Measurements from ENCODE around the gene EIF6.
A peak's percentile ranks its signal among the peaks of the same experiment; 100 is the strongest.
"Not testable (repeated sequence)": the region's sequence is repeated elsewhere in the genome, so short reads cannot be mapped to it uniquely, and the experiment has no call there.

EIF6 gene

DNA sequence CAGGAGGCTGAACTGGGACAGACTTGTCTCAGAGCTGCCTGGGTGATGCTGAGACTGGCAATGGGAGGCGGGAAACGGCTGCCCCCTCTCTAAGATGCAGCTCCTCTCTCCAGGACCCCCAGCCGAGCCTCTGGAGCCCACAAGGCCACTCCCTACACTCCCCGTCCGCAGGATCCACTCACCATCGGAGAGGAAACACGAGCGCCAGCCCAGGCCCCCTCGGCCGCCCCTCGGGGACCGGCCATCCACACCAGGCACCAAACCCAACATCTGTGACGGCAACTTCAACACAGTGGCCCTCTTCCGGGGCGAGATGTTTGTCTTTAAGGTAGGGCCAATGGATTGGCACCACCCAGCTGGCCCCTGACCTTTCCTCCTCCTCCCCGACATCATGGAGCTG is 17.5 kb downstream of the EIF6 start:
- H3K9me3 Mint-ChIP-seq, result no peaks in the 10 kb centered on the region
- no peak overlapping the region for H3K4me3 Mint-ChIP-seq
- ATAC-seq, result no peak
- H3K36me3 Mint-ChIP-seq, result peaks cover 58% of the 10 kb centered on the region
- H3K27me3 Mint-ChIP-seq, result no peaks in the 10 kb centered on the region
- H3K27ac Mint-ChIP-seq, result no peak overlapping the region
- H3K4me1 Mint-ChIP-seq, result peaks cover 23% of the 10 kb centered on the region

- Mint-ChIP-seq H3K27ac (no peak overlapping the region), H3K4me3 (no peak overlapping the region), H3K9me3 (no peaks in the 10 kb centered on the region)
Measured at GRCh38 chr20:35264755-35265154, 19.8 kb downstream of the EIF6 start.

GRCh38 chr20:35263532-35264341 is 20.8 kb downstream of the EIF6 start:
- Mint-ChIP-seq H3K4me3 (no peak overlapping the region), H3K36me3 (peaks cover 35% of the 10 kb centered on the region), H3K27me3 (no peaks in the 10 kb centered on the region), H3K4me1 (peaks cover 6% of the 10 kb centered on the region), H3K9me3 (no peaks in the 10 kb centered on the region), H3K27ac (no peak overlapping the region)
- ATAC-seq, result no peak

More at GRCh38 chr20:35264755-35265154, 19.8 kb downstream of the EIF6 start:
- H3K27me3 Mint-ChIP-seq, result no peaks in the 10 kb centered on the region
- no peak for ATAC-seq
- H3K36me3 Mint-ChIP-seq, result peaks cover 43% of the 10 kb centered on the region
- H3K4me1 Mint-ChIP-seq, result peaks cover 14% of the 10 kb centered on the region

GRCh38 chr20:35262731-35263531 is 21.6 kb downstream of the EIF6 start:
- H3K4me3 Mint-ChIP-seq, ATAC-seq, H3K9me3 Mint-ChIP-seq, H3K27me3 Mint-ChIP-seq, H3K27ac Mint-ChIP-seq, H3K4me1 Mint-ChIP-seq: not testable (repeated sequence)
- peaks cover 33% of the 10 kb centered on the region for H3K36me3 Mint-ChIP-seq

DNA sequence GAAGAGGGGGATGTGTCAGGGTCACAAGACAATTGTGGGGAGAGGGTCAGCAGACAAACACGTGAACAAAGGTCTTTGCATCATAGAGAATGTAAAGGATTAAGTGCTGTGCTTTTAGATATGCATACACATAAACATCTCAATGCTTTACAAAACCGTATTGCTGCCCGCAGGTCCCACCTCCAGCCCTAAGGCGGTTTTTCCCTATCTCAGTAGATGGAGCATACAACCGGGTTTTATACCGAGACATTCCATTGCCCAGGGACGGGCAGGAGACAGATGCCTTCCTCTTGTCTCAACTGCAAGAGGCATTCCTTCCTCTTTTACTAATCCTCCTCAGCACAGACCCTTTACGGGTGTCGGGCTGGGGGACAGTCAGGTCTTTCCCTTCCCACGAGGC is 22.3 kb downstream of the EIF6 start:
- ATAC-seq, H3K4me1 Mint-ChIP-seq, H3K27ac Mint-ChIP-seq, H3K9me3 Mint-ChIP-seq, H3K27me3 Mint-ChIP-seq, H3K4me3 Mint-ChIP-seq: not testable (repeated sequence)
- peaks cover 27% of the 10 kb centered on the region for H3K36me3 Mint-ChIP-seq

DNA sequence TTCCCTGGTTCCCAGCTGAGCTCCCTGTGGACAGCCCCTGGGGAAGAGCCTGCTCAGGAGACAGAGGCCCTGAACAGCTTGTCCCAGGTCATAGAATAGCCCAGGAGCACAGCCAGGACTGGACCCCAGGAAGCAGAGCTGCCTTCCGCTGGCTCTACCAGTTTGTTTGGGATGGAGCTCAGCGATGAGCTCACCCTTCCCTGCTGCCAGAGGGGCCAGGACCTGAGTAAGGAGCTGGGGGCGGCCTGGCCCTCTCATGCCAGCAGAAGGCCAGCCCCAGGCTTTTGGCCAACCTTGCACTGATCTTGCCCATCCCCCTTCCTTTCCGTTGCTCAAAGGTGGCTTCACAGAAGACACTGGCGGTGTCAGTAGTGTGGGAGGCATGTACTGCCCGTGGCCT is 24.1 kb downstream of the EIF6 start:
- Mint-ChIP-seq H3K27me3 (no peaks in the 10 kb centered on the region), H3K4me1 (peaks cover 6% of the 10 kb centered on the region), H3K27ac (no peak overlapping the region), H3K4me3 (no peak overlapping the region), H3K36me3 (peaks cover 22% of the 10 kb centered on the region), H3K9me3 (no peaks in the 10 kb centered on the region)
- ATAC-seq, result no peak

- no peak overlapping the region for H3K27ac Mint-ChIP-seq
- no peaks in the 10 kb centered on the region for H3K9me3 Mint-ChIP-seq
- H3K4me3 Mint-ChIP-seq, result no peak overlapping the region
- no peak for ATAC-seq
- no peaks in the 10 kb centered on the region for H3K27me3 Mint-ChIP-seq
- peaks cover 16% of the 10 kb centered on the region for H3K36me3 Mint-ChIP-seq
- peaks cover 3% of the 10 kb centered on the region for H3K4me1 Mint-ChIP-seq
Measured at GRCh38 chr20:35257175-35257909, 27.2 kb downstream of the EIF6 start.

DNA sequence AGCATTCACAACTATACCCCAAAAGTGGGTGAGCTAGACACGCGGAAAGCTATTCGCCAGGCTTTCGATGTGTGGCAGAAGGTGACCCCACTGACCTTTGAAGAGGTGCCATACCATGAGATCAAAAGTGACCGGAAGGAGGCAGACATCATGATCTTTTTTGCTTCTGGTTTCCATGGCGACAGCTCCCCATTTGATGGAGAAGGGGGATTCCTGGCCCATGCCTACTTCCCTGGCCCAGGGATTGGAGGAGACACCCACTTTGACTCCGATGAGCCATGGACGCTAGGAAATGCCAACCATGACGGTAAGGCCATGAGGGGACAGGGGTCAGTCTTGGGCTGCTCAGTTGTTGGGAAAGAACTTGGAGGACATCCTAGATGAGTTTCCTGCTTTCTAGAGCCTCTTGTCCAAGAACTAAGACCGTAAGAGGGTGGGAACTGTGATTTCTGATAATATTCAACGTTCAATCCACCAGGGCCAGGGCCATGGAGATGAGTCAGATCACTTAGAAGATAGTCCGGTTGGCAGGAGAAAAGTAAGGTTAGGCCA is 30.0 kb downstream of the EIF6 start:
- peaks cover 16% of the 10 kb centered on the region for H3K36me3 Mint-ChIP-seq
- H3K27me3 Mint-ChIP-seq, result no peaks in the 10 kb centered on the region
- ATAC-seq, result no peak
- no peak overlapping the region for H3K4me3 Mint-ChIP-seq
- no peaks in the 10 kb centered on the region for H3K9me3 Mint-ChIP-seq
- H3K27ac Mint-ChIP-seq, result no peak overlapping the region
- H3K4me1 Mint-ChIP-seq, result peaks cover 25% of the 10 kb centered on the region

GRCh38 chr20:35253010-35253409 is 31.6 kb downstream of the EIF6 start:
- no peak for ATAC-seq
- Mint-ChIP-seq H3K9me3 (no peaks in the 10 kb centered on the region), H3K27me3 (no peaks in the 10 kb centered on the region), H3K4me3 (no peak overlapping the region), H3K4me1 (peaks cover 25% of the 10 kb centered on the region), H3K27ac (no peak overlapping the region), H3K36me3 (peaks cover 16% of the 10 kb centered on the region)

DNA sequence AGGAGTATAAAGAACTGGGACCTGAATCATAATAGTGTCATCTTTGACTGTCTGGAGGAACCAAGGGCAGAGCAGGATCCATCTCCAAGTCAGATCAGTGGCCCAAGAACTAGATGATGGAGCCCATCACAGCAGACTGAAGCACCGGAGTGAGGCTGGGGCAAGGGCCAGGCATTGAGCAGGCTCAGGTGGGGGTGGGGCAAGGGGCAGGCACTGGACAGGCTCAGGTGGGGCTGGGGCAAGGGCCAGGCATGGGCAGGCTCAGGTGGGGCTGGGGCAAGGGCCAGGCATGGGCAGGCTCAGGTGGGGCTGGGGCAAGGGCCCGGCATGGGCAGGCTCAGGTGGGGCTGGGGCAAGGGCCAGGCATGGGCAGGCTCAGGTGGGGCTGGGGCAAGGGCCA is 32.0 kb downstream of the EIF6 start:
- ATAC-seq, H3K4me3 Mint-ChIP-seq: not testable (repeated sequence)

GRCh38 chr20:35252037-35252461 is 32.5 kb downstream of the EIF6 start:
- Mint-ChIP-seq H3K9me3 (no peaks in the 10 kb centered on the region), H3K36me3 (peaks cover 20% of the 10 kb centered on the region), H3K4me3 (peak overlapping the region; percentile 31)

More for the DNA sequence above, 32.0 kb downstream of the EIF6 start:
- Mint-ChIP-seq H3K27ac (peak overlapping the region; percentile 80), H3K36me3 (peaks cover 17% of the 10 kb centered on the region), H3K4me1 (peaks cover 25% of the 10 kb centered on the region)
- H3K9me3 Mint-ChIP-seq, H3K27me3 Mint-ChIP-seq: not testable (repeated sequence)

GRCh38 chr20:35251613-35251940 is 33.0 kb downstream of the EIF6 start:
- ATAC-seq, result no peak
- H3K27me3 Mint-ChIP-seq, result no peaks in the 10 kb centered on the region
- H3K4me3 Mint-ChIP-seq, result no peak overlapping the region
- H3K4me1 Mint-ChIP-seq, result peaks cover 25% of the 10 kb centered on the region
- peak overlapping the region; percentile 80 for H3K27ac Mint-ChIP-seq
- peaks cover 20% of the 10 kb centered on the region for H3K36me3 Mint-ChIP-seq
- H3K9me3 Mint-ChIP-seq, result no peaks in the 10 kb centered on the region

More at GRCh38 chr20:35252037-35252461, 32.5 kb downstream of the EIF6 start:
- peak overlapping the region; percentile 80 for H3K27ac Mint-ChIP-seq
- peaks cover 25% of the 10 kb centered on the region for H3K4me1 Mint-ChIP-seq
- no peaks in the 10 kb centered on the region for H3K27me3 Mint-ChIP-seq
- peak; percentile 90 for ATAC-seq

- H3K36me3 Mint-ChIP-seq, result peaks cover 5% of the 10 kb centered on the region
- no peak overlapping the region for H3K27ac Mint-ChIP-seq
- H3K4me1 Mint-ChIP-seq, result peaks cover 25% of the 10 kb centered on the region
- no peaks in the 10 kb centered on the region for H3K27me3 Mint-ChIP-seq
- no peak overlapping the region for H3K4me3 Mint-ChIP-seq
- no peaks in the 10 kb centered on the region for H3K9me3 Mint-ChIP-seq
- ATAC-seq, result no peak
Measured at GRCh38 chr20:35248641-35249475, 35.7 kb downstream of the EIF6 start.

- Mint-ChIP-seq H3K36me3 (peaks cover 5% of the 10 kb centered on the region), H3K27me3 (no peaks in the 10 kb centered on the region), H3K4me1 (peaks cover 16% of the 10 kb centered on the region), H3K9me3 (no peaks in the 10 kb centered on the region), H3K27ac (no peak overlapping the region), H3K4me3 (no peak overlapping the region)
- no peak for ATAC-seq
Measured at GRCh38 chr20:35246723-35247122, 37.8 kb downstream of the EIF6 start.
